Sigmoid colon (tissue), 7 donors: ENCODE results near the gene TCF3. TPM values are rescaled to one million over a fixed set of nuclear protein-coding genes. Genes with fewer than 3 reads are reported as not detected.

ENCODE experiments used
- DNase-seq: peaks from one replicate; pipeline ENCODE4 v3.0.0-alpha.2; 2019
- H3K27ac ChIP-seq, 4 donors: fragments of 200-600 bp; sonication (generic); one replicate each; pipeline ENCODE4 v1.5.1; 2016 to 2019; ENCODE audit warnings: mild to moderate bottlenecking in 1 of 4
- H3K27me3 ChIP-seq, 3 donors: fragments of 200-600 bp; sonication (generic); one replicate each; pipeline ENCODE4 v1.5.1; 2019; ENCODE audit warnings: mild to moderate bottlenecking in 1 of 3
- H3K36me3 ChIP-seq, 4 donors: fragments of 200-600 bp; sonication (generic); one replicate each; pipeline ENCODE4 v1.5.1; 2016 to 2019
- H3K4me1 ChIP-seq, 4 donors: fragments of 200-600 bp; sonication (generic); one replicate each; pipeline ENCODE4 v1.5.1; 2017 to 2019
- H3K4me3 ChIP-seq, 4 donors: fragments of 200-600 bp; sonication (generic); one replicate each; pipeline ENCODE4 v1.5.1; 2017 to 2019; ENCODE audit warnings: mild to moderate bottlenecking in 2 of 4, moderate library complexity in 1 of 4
- H3K9me3 ChIP-seq, 4 donors: fragments of 200-600 bp in 3 of 4; sonication (generic) in 3 of 4; one replicate each; pipeline versions ENCODE4 v1.5.1 to v1.6.1; 2013 to 2019
- CTCF ChIP-seq, 4 experiments: fragments of 450-650 bp in 3 of 4; fragments of 200-600 bp in 1 of 4; IDR thresholded peaks; one replicate each; pipeline ENCODE4 v1.5.1; 2016 to 2019; ENCODE audit warnings: antibody characterized with exemption in 4 of 4, mild to moderate bottlenecking in 3 of 4, moderate library complexity in 2 of 4
- EP300 ChIP-seq, 4 donors: sonication (generic); formaldehyde crosslinking; IDR thresholded peaks; one replicate each; pipeline ENCODE4 v1.6.1; 2017; ENCODE audit warnings: antibody characterized with exemption in 4 of 4
- POLR2A ChIP-seq, 2 donors: fragments of 450-650 bp; IDR thresholded peaks; one replicate each; pipeline ENCODE4 v1.6.1; 2016; ENCODE audit warnings: antibody characterized with exemption in 2 of 2, mild to moderate bottlenecking in 2 of 2, moderate library complexity in 2 of 2
- POLR2AphosphoS5 ChIP-seq, 4 donors: sonication (generic); formaldehyde crosslinking; IDR thresholded peaks; one replicate each; pipeline ENCODE4 v1.6.1; 2017; ENCODE audit warnings: antibody characterized with exemption in 4 of 4
- WGBS, 2 donors: extraction: QIAGEN DNeasy Blood & Tissue Kit; methylation state at CpG; one replicate each; pipeline ENCODE4 v1.1.7; 2013; 5-methylcytosine and 5-hydroxymethylcytosine counted together
- intact Hi-C: fragments of 100-400 bp; cut with DNase I; formaldehyde crosslinking; loops from one replicate; pipeline ENCODE4 v1.15.1; 2023
- polyA plus RNA-seq, 3 donors: library from polyadenylated mRNA; stranded (reverse); fragments of 200-250 nt; gene quantifications; one replicate each; pipeline ENCODE4 v1.2.3, GENCODE V29; 2013
- total RNA-seq, 4 donors: library from RNA; depleted of rRNA; stranded (reverse); fragments of >200 nt; gene quantifications; one replicate each; pipeline ENCODE4 v1.1.0, GENCODE V29; 2016
- donor health status: healthy with polysubstance abuse.
- donor health status: Bipolar disorder and iron deficiency.
- donor health status: healthy.

TCF3 gene
- total and polyA plus RNA-seq, 7 donors, result 18.6 to 66.9 (median 30.8) TPM

GRCh38 chr19:1613808-1614570, 38.4 kb downstream of the TCF3 start:
- 94% methylated on average over 32 of the region's 32 CpGs for WGBS, 2 donors
- H3K27me3 ChIP-seq, result no peaks in the 10 kb centered on the region
- no peak overlapping the region for H3K27ac ChIP-seq
- peaks cover 0 to 34% (median 22%) of the 10 kb centered on the region in 4 donors for H3K4me1 ChIP-seq
- H3K9me3 ChIP-seq, result no peaks in the 10 kb centered on the region
- no peak overlapping the region for H3K4me3 ChIP-seq
- DNase-seq, result no peak
- H3K36me3 ChIP-seq, result peaks cover 30 to 67% (median 33%) of the 10 kb centered on the region in 4 donors
- intact Hi-C loops, result loop anchor here (2.0 kb wide), 1 partner anchor 35 kb away; no protein-coding TSS in a partner anchor
- TF ChIP-seq CTCF (IDR thresholded peaks at IDR 0.05), result no peak
- no peak for TF ChIP-seq EP300 (IDR thresholded peaks at IDR 0.05)
- TF ChIP-seq POLR2A (IDR thresholded peaks at IDR 0.05), result no peak
- no peak for TF ChIP-seq POLR2AphosphoS5 (IDR thresholded peaks at IDR 0.05)

- Histone ChIP-seq H3K36me3 (peaks cover 27 to 62% (median 32%) of the 10 kb centered on the region in 4 donors), H3K4me1 (peaks cover 0 to 26% (median 13%) of the 10 kb centered on the region in 4 donors), H3K27me3 (no peaks in the 10 kb centered on the region), H3K4me3 (no peak overlapping the region), H3K27ac (no peak overlapping the region), H3K9me3 (no peaks in the 10 kb centered on the region)
- no peak for DNase-seq
- TF ChIP-seq CTCF (IDR thresholded peaks at IDR 0.05), result no peak
- TF ChIP-seq POLR2A (IDR thresholded peaks at IDR 0.05), result no peak
- TF ChIP-seq EP300 (IDR thresholded peaks at IDR 0.05), result no peak
- no peak for TF ChIP-seq POLR2AphosphoS5 (IDR thresholded peaks at IDR 0.05)
- 79 to 84% methylated on average over 9 of the region's 9 CpGs for WGBS, 2 donors
- intact Hi-C loops, result no loop called here
Measured at GRCh38 chr19:1613146-1613545, 39.3 kb downstream of the TCF3 start.

DNA sequence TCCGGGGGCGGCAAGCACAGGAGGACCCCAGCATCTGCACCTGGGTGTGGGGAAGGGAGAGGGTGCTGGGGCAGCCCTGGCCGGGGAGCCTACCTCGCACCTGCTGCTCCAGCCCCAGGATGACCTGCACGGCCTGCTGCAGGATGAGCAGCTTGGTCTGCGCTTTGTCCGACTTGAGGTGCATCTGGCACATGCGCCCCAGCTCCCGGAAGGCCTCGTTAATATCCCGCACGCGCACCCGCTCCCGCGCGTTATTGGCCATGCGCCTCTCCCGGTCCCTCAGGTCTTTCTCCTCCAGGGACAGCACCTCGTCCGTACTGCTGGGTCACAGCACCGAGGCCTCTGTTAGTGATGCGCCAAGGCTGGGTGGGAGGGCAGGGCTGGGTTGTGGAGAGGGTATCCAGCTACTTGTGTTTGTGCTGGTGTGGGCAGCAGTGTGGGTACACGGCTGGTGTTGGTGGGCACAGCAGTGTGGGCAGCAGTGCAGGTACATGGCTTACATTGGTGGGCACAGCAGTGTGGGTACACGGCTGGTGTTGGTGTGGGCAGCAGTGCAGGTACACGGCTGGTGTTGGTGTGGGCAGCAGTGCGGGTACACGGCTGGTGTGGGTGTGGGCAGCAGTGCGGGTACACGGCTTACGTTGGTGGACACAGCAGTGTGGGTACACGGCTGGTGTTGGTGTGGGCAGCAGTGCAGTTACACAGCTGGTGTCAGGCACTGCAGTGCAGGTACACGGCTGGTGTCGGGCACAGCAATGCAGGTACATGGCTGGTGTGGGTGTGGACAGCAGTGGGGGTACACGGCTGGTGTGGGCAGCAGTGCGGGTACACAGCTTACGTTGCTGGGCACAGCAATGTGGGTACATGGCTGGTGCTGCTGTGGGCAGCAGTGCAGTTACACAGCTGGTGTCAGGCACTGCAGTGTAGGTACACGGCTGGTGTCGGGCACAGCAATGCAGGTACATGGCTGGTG, 40.0 kb downstream of the TCF3 start:
- Histone ChIP-seq H3K27me3 (no peaks in the 10 kb centered on the region), H3K36me3 (peaks cover 27 to 62% (median 32%) of the 10 kb centered on the region in 4 donors), H3K4me3 (no peak overlapping the region), H3K27ac (no peak overlapping the region), H3K4me1 (peaks cover 0 to 18% (median 7%) of the 10 kb centered on the region in 4 donors), H3K9me3 (no peaks in the 10 kb centered on the region)
- TF ChIP-seq CTCF (IDR thresholded peaks at IDR 0.05), result no peak
- no peak for TF ChIP-seq EP300 (IDR thresholded peaks at IDR 0.05)
- TF ChIP-seq POLR2AphosphoS5 (IDR thresholded peaks at IDR 0.05), result no peak
- no peak for TF ChIP-seq POLR2A (IDR thresholded peaks at IDR 0.05)
- 93 to 95% methylated on average over 39 of the region's 39 CpGs for WGBS, 2 donors
- no peak for DNase-seq
- intact Hi-C loops, result no loop called here

GRCh38 chr19:1611353-1611752, 41.1 kb downstream of the TCF3 start:
- Histone ChIP-seq H3K4me1 (peaks cover 0 to 13% (median 7%) of the 10 kb centered on the region in 4 donors), H3K36me3 (peaks cover 27 to 62% (median 32%) of the 10 kb centered on the region in 4 donors), H3K9me3 (no peaks in the 10 kb centered on the region), H3K4me3 (no peak overlapping the region), H3K27me3 (no peaks in the 10 kb centered on the region), H3K27ac (no peak overlapping the region)
- TF ChIP-seq EP300 (IDR thresholded peaks at IDR 0.05), result peak in 2 of 4 donors; percentile 55 to 60
- TF ChIP-seq CTCF (IDR thresholded peaks at IDR 0.05), result no peak
- TF ChIP-seq POLR2A (IDR thresholded peaks at IDR 0.05), result no peak
- no peak for TF ChIP-seq POLR2AphosphoS5 (IDR thresholded peaks at IDR 0.05)
- 93 to 96% methylated on average over 15 of the region's 15 CpGs for WGBS, 2 donors
- intact Hi-C loops, result no loop called here
- DNase-seq, result no peak
